Liver (tissue), 9 donors: Measurements from ENCODE around the gene TNF. TPM values are rescaled to one million over a fixed set of nuclear protein-coding genes. Genes with fewer than 3 reads are reported as not detected.

Experiments
- DNase-seq: peaks from one replicate; pipeline ENCODE4 v3.0.0-alpha.2; 2017; ENCODE audit warnings: low spot score
- H3K27ac ChIP-seq, 2 donors: one replicate each; pipeline ENCODE4 v1.7.0; 2013; ENCODE audit warnings: inconsistent platforms in 2 of 2, low read length in 2 of 2, control low read depth in 1 of 2, low read depth in 1 of 2, mild to moderate bottlenecking in 1 of 2
- H3K27me3 ChIP-seq, 4 donors: one replicate each; pipeline versions ENCODE4 v1.6.1 to v1.7.0; 2013; ENCODE audit warnings: low read length in 3 of 4, inconsistent platforms in 1 of 4, mild to moderate bottlenecking in 1 of 4, moderate library complexity in 1 of 4; ENCODE audit not compliant: control insufficient read depth in 4 of 4, insufficient read depth in 4 of 4
- H3K36me3 ChIP-seq, 4 donors: one replicate each; pipeline versions ENCODE4 v1.6.1 to v1.7.0; 2013; ENCODE audit warnings: low read length in 3 of 4, mild to moderate bottlenecking in 3 of 4, low read depth in 1 of 4, moderate library complexity in 1 of 4; ENCODE audit not compliant: control insufficient read depth in 4 of 4, insufficient read depth in 3 of 4
- H3K4me1 ChIP-seq, 4 donors: one replicate each; pipeline versions ENCODE4 v1.6.1 to v1.7.0; 2013; ENCODE audit warnings: low read length in 3 of 4, mild to moderate bottlenecking in 3 of 4, moderate library complexity in 1 of 4; ENCODE audit not compliant: control insufficient read depth in 4 of 4, insufficient read depth in 4 of 4
- H3K4me3 ChIP-seq, 3 donors: one replicate each; pipeline versions ENCODE4 v1.6.1 to v1.7.0; 2013; ENCODE audit warnings: low read length in 3 of 3, control low read depth in 1 of 3, low read depth in 1 of 3, mild to moderate bottlenecking in 1 of 3
- H3K9ac ChIP-seq, 2 donors: one replicate each; pipeline ENCODE4 v1.7.0; 2013; ENCODE audit warnings: low read length in 2 of 2, mild to moderate bottlenecking in 2 of 2, moderate library complexity in 2 of 2, control low read depth in 1 of 2, low read depth in 1 of 2
- H3K9me3 ChIP-seq, 4 donors: one replicate each; pipeline versions ENCODE4 v1.6.1 to v1.7.0; 2013; ENCODE audit warnings: low read length in 3 of 4; ENCODE audit not compliant: control insufficient read depth in 4 of 4
- EGR1 ChIP-seq, 2 donors: IDR thresholded peaks; 2 replicates each; pipeline ENCODE4 v1.6.1; 2016 to 2018; ENCODE audit warnings: antibody characterized with exemption in 2 of 2, low read depth in 2 of 2
- FOXA1 ChIP-seq: IDR thresholded peaks from 2 replicates; pipeline ENCODE4 v1.6.1; 2016; ENCODE audit warnings: antibody characterized with exemption
- FOXA2 ChIP-seq: IDR thresholded peaks from 2 replicates; pipeline ENCODE4 v1.6.1; 2016; ENCODE audit warnings: antibody characterized with exemption
- GABPA ChIP-seq, 2 donors: IDR thresholded peaks in 1 of 2; conservative IDR thresholded peaks in 1 of 2; 2 replicates each; pipeline ENCODE4 v1.6.1; 2016; ENCODE audit warnings: antibody characterized with exemption in 2 of 2, mild to moderate bottlenecking in 1 of 2, moderate library complexity in 1 of 2
- HNF4A ChIP-seq, 2 donors: conservative IDR thresholded peaks; 2 replicates each; pipeline ENCODE4 v1.6.1; 2016; ENCODE audit warnings: antibody characterized with exemption in 2 of 2, mild to moderate bottlenecking in 2 of 2
- HNF4G ChIP-seq: IDR thresholded peaks from 2 replicates; pipeline ENCODE4 v1.6.1; 2016; ENCODE audit warnings: antibody characterized with exemption
- JUND ChIP-seq, 2 donors: IDR thresholded peaks; 2 replicates each; pipeline ENCODE4 v1.6.1; 2016; ENCODE audit warnings: antibody characterized with exemption in 2 of 2
- NR2F2 ChIP-seq: IDR thresholded peaks from 2 replicates; pipeline ENCODE4 v1.6.1; 2016; ENCODE audit warnings: antibody characterized with exemption
- RAD21 ChIP-seq, 2 donors: IDR thresholded peaks; 2 replicates each; pipeline ENCODE4 v1.6.1; 2016; ENCODE audit warnings: antibody characterized with exemption in 2 of 2, mild to moderate bottlenecking in 2 of 2
- REST ChIP-seq: IDR thresholded peaks from 2 replicates; pipeline ENCODE4 v1.6.1; 2016; ENCODE audit warnings: antibody characterized with exemption, mild to moderate bottlenecking
- RXRA ChIP-seq, 2 donors: IDR thresholded peaks; 2 replicates each; pipeline ENCODE4 v1.6.1; 2017 to 2018; ENCODE audit warnings: antibody characterized with exemption in 2 of 2, mild to moderate bottlenecking in 1 of 2
- SP1 ChIP-seq: IDR thresholded peaks from 2 replicates; pipeline ENCODE4 v1.6.1; 2018; ENCODE audit warnings: antibody characterized with exemption, mild to moderate bottlenecking
- TAF1 ChIP-seq: conservative IDR thresholded peaks from 2 replicates; pipeline ENCODE4 v1.6.1; 2016; ENCODE audit warnings: antibody characterized with exemption, mild to moderate bottlenecking
- ZBTB33 ChIP-seq: IDR thresholded peaks from 2 replicates; pipeline ENCODE4 v1.6.1; 2016; ENCODE audit warnings: antibody characterized with exemption
- WGBS: extraction: QIAGEN DNeasy Blood & Tissue Kit; methylation state at CpG from one replicate; pipeline ENCODE4 v1.1.7; 2013; 5-methylcytosine and 5-hydroxymethylcytosine counted together
- polyA plus RNA-seq, 2 donors: library from polyadenylated mRNA; stranded (reverse) in 1 of 2; unstranded in 1 of 2; fragments of 200-250 nt in 1 of 2; fragments of >200 nt in 1 of 2; fragmentation: Nextera tagmentation in 1 of 2; extraction: Ambion mirVana in 1 of 2; gene quantifications; one replicate each; pipeline versions ENCODE4 v1.2.1 to v1.2.3, GENCODE V29; 2013 to 2015
- total RNA-seq, 2 donors: library from RNA; depleted of rRNA; stranded (reverse); fragments of >200 nt; gene quantifications; one replicate each; pipeline ENCODE4 v1.2.3, GENCODE V29; 2014
- TF ChIP-seq, protein P1 (sequence below): fragments of 150-350 bp; IDR thresholded peaks from 2 replicates; pipeline ENCODE4 v1.5.1; 2017; ENCODE audit warnings: improper control_type of control experiment, low read depth, low read length; ENCODE audit not compliant: missing input control
- TF ChIP-seq, protein P2 (sequence below): IDR thresholded peaks from 2 replicates; pipeline ENCODE4 v1.6.1; 2016; ENCODE audit warnings: antibody characterized with exemption
- TF ChIP-seq, protein P3 (sequence below): IDR thresholded peaks from 2 replicates; pipeline ENCODE4 v1.6.1; 2016; ENCODE audit warnings: antibody characterized with exemption
- donor health status: healthy.
- donor health status: healthy.
- donor health status: healthy.
- donor health status: healthy.
- donor health status: healthy.

Gene TNF
- total and polyA plus RNA-seq, 4 donors = 0.06 to 0.42 (median 0.19) TPM; not detected in 1

- H3K4me1 ChIP-seq = peaks cover 0 to 4% (median 2%) of the 10 kb centered on the region in 4 donors
- no peak within 1 kb of the TSS for H3K4me3 ChIP-seq
- DNase-seq = no peak
- H3K27ac ChIP-seq = no peak within 1 kb of the TSS
- H3K27me3 ChIP-seq = no peaks in the 10 kb centered on the region
- no peaks in the 10 kb centered on the region for H3K9me3 ChIP-seq
- 67% methylated on average over 7 of the region's 7 CpGs for WGBS
- H3K9ac ChIP-seq = no peak within 1 kb of the TSS
- TF ChIP-seq REST = no peak
- TF ChIP-seq HNF4A (conservative IDR thresholded peaks at IDR 0.05) = no peak
- no peak for TF ChIP-seq EGR1 (IDR thresholded peaks at IDR 0.05; ENCODE audit: low read depth in 2 of 2)
- no peak for TF ChIP-seq FOXA2
- TF ChIP-seq TAF1 = no peak
- no peak for TF ChIP-seq ZBTB33
- TF ChIP-seq NR2F2 = no peak
- no peak for TF ChIP-seq RAD21 (IDR thresholded peaks at IDR 0.05)
- no peak for TF ChIP-seq GABPA (IDR thresholded peaks at IDR 0.05 in 1 of 2, conservative IDR thresholded peaks at IDR 0.05 in 1 of 2)
- TF ChIP-seq HNF4G = no peak
- peaks cover 8 to 39% (median 32%) of the 10 kb centered on the region in 4 donors for H3K36me3 ChIP-seq
These were observed 46.5 kb upstream of the TNF start, which contains the start of gene MCCD1 for GRCh38 chr6:31528821-31529328. MCCD1 (plus strand) TSS chr6:31528962; CDS start chr6:31529015, 53 bp downstream.

- no peak for DNase-seq
- no peak overlapping the region for H3K9ac ChIP-seq
- peaks cover 15 to 45% (median 36%) of the 10 kb centered on the region in 4 donors for H3K36me3 ChIP-seq
- no peaks in the 10 kb centered on the region for H3K9me3 ChIP-seq
- peaks cover 0 to 4% (median 2%) of the 10 kb centered on the region in 4 donors for H3K4me1 ChIP-seq
- TF ChIP-seq HNF4G (no peak), HNF4A (conservative IDR thresholded peaks at IDR 0.05) (no peak), JUND (IDR thresholded peaks at IDR 0.05) (no peak), NR2F2 (no peak), TAF1 (no peak), GABPA (IDR thresholded peaks at IDR 0.05 in 1 of 2, conservative IDR thresholded peaks at IDR 0.05 in 1 of 2) (no peak), EGR1 (IDR thresholded peaks at IDR 0.05; ENCODE audit: low read depth in 2 of 2) (no peak), SP1 (no peak), REST (no peak), RAD21 (IDR thresholded peaks at IDR 0.05) (no peak), RXRA (IDR thresholded peaks at IDR 0.05) (no peak), FOXA2 (no peak), FOXA1 (no peak)
- TF ChIP-seq, protein P1, sequence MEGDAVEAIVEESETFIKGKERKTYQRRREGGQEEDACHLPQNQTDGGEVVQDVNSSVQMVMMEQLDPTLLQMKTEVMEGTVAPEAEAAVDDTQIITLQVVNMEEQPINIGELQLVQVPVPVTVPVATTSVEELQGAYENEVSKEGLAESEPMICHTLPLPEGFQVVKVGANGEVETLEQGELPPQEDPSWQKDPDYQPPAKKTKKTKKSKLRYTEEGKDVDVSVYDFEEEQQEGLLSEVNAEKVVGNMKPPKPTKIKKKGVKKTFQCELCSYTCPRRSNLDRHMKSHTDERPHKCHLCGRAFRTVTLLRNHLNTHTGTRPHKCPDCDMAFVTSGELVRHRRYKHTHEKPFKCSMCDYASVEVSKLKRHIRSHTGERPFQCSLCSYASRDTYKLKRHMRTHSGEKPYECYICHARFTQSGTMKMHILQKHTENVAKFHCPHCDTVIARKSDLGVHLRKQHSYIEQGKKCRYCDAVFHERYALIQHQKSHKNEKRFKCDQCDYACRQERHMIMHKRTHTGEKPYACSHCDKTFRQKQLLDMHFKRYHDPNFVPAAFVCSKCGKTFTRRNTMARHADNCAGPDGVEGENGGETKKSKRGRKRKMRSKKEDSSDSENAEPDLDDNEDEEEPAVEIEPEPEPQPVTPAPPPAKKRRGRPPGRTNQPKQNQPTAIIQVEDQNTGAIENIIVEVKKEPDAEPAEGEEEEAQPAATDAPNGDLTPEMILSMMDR = no peak
- TF ChIP-seq, protein P2, sequence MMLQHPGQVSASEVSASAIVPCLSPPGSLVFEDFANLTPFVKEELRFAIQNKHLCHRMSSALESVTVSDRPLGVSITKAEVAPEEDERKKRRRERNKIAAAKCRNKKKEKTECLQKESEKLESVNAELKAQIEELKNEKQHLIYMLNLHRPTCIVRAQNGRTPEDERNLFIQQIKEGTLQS = no peak
- TF ChIP-seq, protein P3, sequence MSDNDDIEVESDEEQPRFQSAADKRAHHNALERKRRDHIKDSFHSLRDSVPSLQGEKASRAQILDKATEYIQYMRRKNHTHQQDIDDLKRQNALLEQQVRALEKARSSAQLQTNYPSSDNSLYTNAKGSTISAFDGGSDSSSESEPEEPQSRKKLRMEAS = no peak
- H3K27ac ChIP-seq = no peak overlapping the region
- no peak overlapping the region for H3K4me3 ChIP-seq
- H3K27me3 ChIP-seq = no peaks in the 10 kb centered on the region
- WGBS = 57% methylated on average over 12 of the region's 12 CpGs
These were observed 45.8 kb upstream of the TNF start for GRCh38 chr6:31529329-31530150.
